ENCODE results near the gene TEDC1.

GRCh38 chr14:105490572-105491365 lies at the start of gene TEDC1:
- TF ChIP-seq ZC3H10 (CRISPR knock-in tag; IDR thresholded peaks at IDR 0.05) (no peak), TSHZ2 (CRISPR knock-in tag; IDR thresholded peaks at IDR 0.05) (peak; percentile 88), POU6F1 (CRISPR knock-in tag; IDR thresholded peaks at IDR 0.05; ENCODE audit: borderline replicate concordance, low read depth) (0 out of 2 replicates have a peak, but pooled peaks have one; percentile 26), PATZ1 (CRISPR knock-in tag; IDR thresholded peaks at IDR 0.05; ENCODE audit: borderline replicate concordance) (no peak), CREB5 (CRISPR knock-in tag; IDR thresholded peaks at IDR 0.05; ENCODE audit: low read depth) (no peak)

Data from SK-N-SH treated with all-trans-retinoic acid at 6 μM for 48 hours (cell line).